ENCODE measurements around the gene PPP1R2. TPM values are rescaled to one million over a fixed set of nuclear protein-coding genes. Genes with fewer than 3 reads are reported as not detected.
"Not testable (repeated sequence)": the region's sequence is repeated elsewhere in the genome, so short reads cannot be mapped to it uniquely, and the experiment has no call there.

The PPP1R2 gene
- total RNA-seq: 100 to 1,000 TPM in 1 of 4 donors, 10 to 100 TPM in 3; 50.7 to 143 (median 59.4) TPM

DNA sequence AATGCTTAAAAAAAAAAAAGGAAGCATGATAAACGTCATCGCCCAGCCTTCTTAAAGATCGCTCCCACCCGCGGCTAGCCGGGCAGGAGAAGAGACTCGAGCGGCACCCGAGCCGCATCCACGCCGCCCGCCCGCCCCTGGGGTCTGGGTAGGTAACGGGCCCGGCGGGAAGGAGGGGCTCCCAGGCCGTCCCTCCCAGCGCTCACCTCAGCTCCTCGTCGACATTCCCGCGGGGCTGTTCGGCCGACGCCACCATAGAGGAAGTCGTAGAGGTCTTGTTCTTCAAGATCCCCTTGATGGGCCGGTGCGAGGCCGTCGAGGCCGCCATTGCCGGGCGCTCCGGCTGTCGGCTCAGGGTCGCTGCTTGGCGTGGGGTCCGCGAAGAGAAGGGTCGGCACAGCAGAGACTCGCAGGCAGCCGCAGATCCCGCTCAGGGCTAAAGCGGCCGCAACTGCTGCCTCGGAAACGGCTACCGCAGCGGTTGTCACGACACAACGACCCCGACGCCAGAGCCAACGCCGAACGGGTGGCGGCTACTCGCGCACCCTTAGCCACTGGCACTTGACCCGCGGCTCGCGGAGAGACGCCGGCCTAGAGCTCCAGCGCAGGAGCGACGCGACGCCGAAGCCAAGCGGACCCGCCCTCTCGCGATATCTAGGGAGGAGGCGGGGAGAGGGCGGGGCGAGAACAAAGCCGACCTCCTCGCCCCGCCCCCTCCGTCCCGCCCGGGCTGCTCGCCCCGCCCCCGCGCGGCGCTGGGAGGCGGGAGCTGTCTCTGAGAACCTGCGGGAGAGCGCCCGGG is at the start of gene PPP1R2:
TSS of gene PPP1R2 (minus strand) at position 628 of the 802 bp plus-strand sequence. CDS start at position 328, 300 bp downstream.
- TF ChIP-seq POLR2AphosphoS5 (IDR thresholded peaks at IDR 0.05): peak; percentile 99
- no peak for TF ChIP-seq EP300 (IDR thresholded peaks at IDR 0.05; ENCODE audit: low read depth)
- peak; percentile 97 for TF ChIP-seq POLR2A (IDR thresholded peaks at IDR 0.05)

DNA sequence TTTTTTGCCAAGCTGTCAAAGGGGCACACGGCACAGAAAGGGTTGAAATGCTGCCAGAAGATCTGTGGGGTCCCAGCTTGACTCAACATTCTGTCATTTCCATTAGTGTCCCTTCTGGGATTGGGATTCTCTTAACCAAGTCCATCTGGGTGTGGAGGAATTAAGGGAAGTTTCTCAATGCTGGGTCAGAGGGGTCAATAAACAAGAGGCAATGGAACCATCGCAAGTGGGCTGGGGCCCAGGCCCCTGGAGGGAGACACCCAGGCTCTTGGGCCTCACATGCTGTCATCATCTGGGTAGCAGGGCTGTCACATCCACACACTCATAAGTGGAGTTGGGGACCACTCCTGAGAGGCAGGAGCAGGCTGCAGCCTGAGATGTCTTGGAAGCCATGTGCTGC is 48.7 kb upstream of the PPP1R2 start:
- Histone ChIP-seq H3K4me3 (no peak overlapping the region), H3K9me3 (no peaks in the 10 kb centered on the region), H3K27ac (no peak overlapping the region), H3K4me1 (no peaks in the 10 kb centered on the region), H3K36me3 (no peaks in the 10 kb centered on the region), H3K27me3 (no peaks in the 10 kb centered on the region)
- in situ Hi-C loops (cut with MboI; ENCODE audit: low pct_ligation_motif_present in 1 of 4, low pct_unique_long_range_greater_than_20kb in 1 of 4, low sequenced_read_pairs in 3 of 4) (no loop called here), intact Hi-C loops (cut with DNase I; ENCODE audit: low total_unique reads) (no loop called here)
- WGBS, 2 donors (ENCODE audit: low coverage in 1 of 2): 75% methylated on average over 2 of the region's 2 CpGs; no CpG with 5 or more reads in 1 of the 2 donors
- no peak for DNase-seq
- TF ChIP-seq, protein P1, sequence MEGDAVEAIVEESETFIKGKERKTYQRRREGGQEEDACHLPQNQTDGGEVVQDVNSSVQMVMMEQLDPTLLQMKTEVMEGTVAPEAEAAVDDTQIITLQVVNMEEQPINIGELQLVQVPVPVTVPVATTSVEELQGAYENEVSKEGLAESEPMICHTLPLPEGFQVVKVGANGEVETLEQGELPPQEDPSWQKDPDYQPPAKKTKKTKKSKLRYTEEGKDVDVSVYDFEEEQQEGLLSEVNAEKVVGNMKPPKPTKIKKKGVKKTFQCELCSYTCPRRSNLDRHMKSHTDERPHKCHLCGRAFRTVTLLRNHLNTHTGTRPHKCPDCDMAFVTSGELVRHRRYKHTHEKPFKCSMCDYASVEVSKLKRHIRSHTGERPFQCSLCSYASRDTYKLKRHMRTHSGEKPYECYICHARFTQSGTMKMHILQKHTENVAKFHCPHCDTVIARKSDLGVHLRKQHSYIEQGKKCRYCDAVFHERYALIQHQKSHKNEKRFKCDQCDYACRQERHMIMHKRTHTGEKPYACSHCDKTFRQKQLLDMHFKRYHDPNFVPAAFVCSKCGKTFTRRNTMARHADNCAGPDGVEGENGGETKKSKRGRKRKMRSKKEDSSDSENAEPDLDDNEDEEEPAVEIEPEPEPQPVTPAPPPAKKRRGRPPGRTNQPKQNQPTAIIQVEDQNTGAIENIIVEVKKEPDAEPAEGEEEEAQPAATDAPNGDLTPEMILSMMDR (IDR thresholded peaks at IDR 0.05): no peak
- TF ChIP-seq POLR2AphosphoS5 (IDR thresholded peaks at IDR 0.05): no peak
- no peak for TF ChIP-seq EP300 (IDR thresholded peaks at IDR 0.05; ENCODE audit: low read depth)
- TF ChIP-seq POLR2A (IDR thresholded peaks at IDR 0.05): no peak

More for the DNA sequence above, at the start of gene PPP1R2:
- Histone ChIP-seq H3K4me3 (peak within 1 kb of the TSS; percentile 73 to 94 (median 82)), H3K36me3 (no peaks in the 10 kb centered on the region), H3K27me3 (no peaks in the 10 kb centered on the region), H3K9me3 (no peaks in the 10 kb centered on the region), H3K27ac (peak within 1 kb of the TSS; percentile 94 to 98 (median 96)), H3K4me1 (peaks cover 11 to 68% (median 41%) of the 10 kb centered on the region in 4 donors)
- in situ Hi-C loops (cut with MboI; ENCODE audit: low pct_ligation_motif_present in 1 of 4, low pct_unique_long_range_greater_than_20kb in 1 of 4, low sequenced_read_pairs in 3 of 4) (loop anchor here in 3 of 4 donors (25.0 kb wide), 2 partner anchors 856 to 881 kb away; partner anchors contain the start of genes FAM43A (in 2 of the 3) and LSG1 (in 1 of the 3)), intact Hi-C loops (cut with DNase I; ENCODE audit: low total_unique reads) (loop anchor here (5.0 to 10.0 kb wide), 2 partner anchors 101 to 858 kb away; partner anchors contain the start of genes ACAP2 and FAM43A)
- DNase-seq: peak; percentile 95
- WGBS, 2 donors (ENCODE audit: low coverage in 1 of 2): 1% methylated on average over 90 of the region's 95 CpGs; no CpG with 5 or more reads in 1 of the 2 donors

DNA sequence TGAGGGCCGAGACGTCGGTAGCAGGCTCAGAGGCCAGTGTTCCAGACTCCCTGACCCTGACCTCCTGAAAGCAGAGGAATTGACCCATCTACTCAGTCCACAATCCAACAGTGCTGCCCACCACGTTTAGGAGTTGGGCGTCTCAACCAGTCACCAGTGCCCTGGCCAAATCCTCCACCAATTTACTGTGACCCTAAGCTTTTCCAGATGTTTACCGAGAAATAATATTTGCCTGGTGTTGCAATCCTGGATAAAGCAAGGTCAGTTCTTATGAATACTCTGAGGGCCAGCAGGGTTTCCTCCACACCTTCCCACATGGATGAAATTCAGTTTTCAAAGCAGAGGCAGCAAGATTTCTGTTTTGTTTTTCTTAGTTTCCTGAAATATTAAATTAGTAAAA is 48.1 kb upstream of the PPP1R2 start:
- no peak overlapping the region for H3K27ac ChIP-seq

DNA sequence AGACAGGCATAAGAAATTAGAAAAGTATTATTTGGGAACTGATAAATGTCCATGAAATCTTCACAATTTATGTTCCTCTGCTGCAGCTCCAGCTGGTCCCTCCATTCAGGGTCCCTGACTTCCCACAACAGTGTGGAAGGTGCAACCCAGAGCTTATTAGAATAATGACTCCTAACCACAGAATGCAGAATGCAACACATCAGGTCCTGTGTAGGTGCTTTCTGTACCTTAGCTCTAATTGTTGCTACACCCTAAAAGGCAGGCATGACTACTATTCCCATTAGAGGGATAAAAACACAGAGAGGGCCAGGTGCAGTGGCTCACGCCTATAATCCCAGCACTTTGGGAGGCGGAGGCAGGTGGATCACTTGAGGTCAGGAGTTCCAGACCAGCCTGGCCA is 47.3 kb upstream of the PPP1R2 start:
- H3K27ac ChIP-seq; in situ Hi-C loops (cut with MboI; ENCODE audit: low pct_ligation_motif_present in 1 of 4, low pct_unique_long_range_greater_than_20kb in 1 of 4, low sequenced_read_pairs in 3 of 4); H3K9me3 ChIP-seq; H3K4me3 ChIP-seq; intact Hi-C loops (cut with DNase I; ENCODE audit: low total_unique reads); DNase-seq; H3K4me1 ChIP-seq; H3K36me3 ChIP-seq; H3K27me3 ChIP-seq: not testable (repeated sequence)
- 91% methylated on average over 2 of the region's 2 CpGs; no CpG with 5 or more reads in 1 of the 2 donors for WGBS, 2 donors (ENCODE audit: low coverage in 1 of 2)

More for the DNA sequence above, 48.1 kb upstream of the PPP1R2 start:
- Histone ChIP-seq H3K27me3 (no peaks in the 10 kb centered on the region), H3K9me3 (no peaks in the 10 kb centered on the region), H3K36me3 (no peaks in the 10 kb centered on the region), H3K4me3 (no peak overlapping the region), H3K4me1 (no peaks in the 10 kb centered on the region)
- in situ Hi-C loops (cut with MboI; ENCODE audit: low pct_ligation_motif_present in 1 of 4, low pct_unique_long_range_greater_than_20kb in 1 of 4, low sequenced_read_pairs in 3 of 4) (no loop called here), intact Hi-C loops (cut with DNase I; ENCODE audit: low total_unique reads) (no loop called here)
- 78% methylated on average over 6 of the region's 6 CpGs; no CpG with 5 or more reads in 1 of the 2 donors for WGBS, 2 donors (ENCODE audit: low coverage in 1 of 2)
- DNase-seq: no peak
- no peak for TF ChIP-seq EP300 (IDR thresholded peaks at IDR 0.05; ENCODE audit: low read depth)
- TF ChIP-seq POLR2A (IDR thresholded peaks at IDR 0.05): no peak
- TF ChIP-seq POLR2AphosphoS5 (IDR thresholded peaks at IDR 0.05): no peak
- TF ChIP-seq, protein P1 (IDR thresholded peaks at IDR 0.05): no peak

DNA sequence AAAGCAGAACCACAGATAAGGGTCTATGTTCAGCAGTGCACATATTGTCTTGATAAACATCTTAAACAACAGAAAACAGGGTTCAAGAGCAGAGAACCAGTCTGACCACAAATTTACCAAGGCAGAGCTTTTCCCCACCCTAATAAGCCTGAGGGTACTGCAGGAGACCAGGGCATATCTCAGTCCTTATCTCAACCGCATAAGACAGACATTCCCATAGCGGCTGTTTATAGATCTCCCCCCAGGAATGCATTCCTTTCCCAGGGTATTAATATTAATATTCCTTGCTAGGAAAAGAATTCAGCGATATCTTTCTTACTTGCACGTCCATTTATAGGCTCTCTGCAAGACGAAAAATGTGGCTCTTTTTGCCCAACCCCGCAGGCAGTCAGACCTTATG is 46.7 kb upstream of the PPP1R2 start:
- intact Hi-C loops (cut with DNase I; ENCODE audit: low total_unique reads); H3K4me3 ChIP-seq; in situ Hi-C loops (cut with MboI; ENCODE audit: low pct_ligation_motif_present in 1 of 4, low pct_unique_long_range_greater_than_20kb in 1 of 4, low sequenced_read_pairs in 3 of 4): not testable (repeated sequence)

More for the DNA sequence above, 46.7 kb upstream of the PPP1R2 start:
- H3K36me3 ChIP-seq, H3K27me3 ChIP-seq, H3K9me3 ChIP-seq, H3K4me1 ChIP-seq, H3K27ac ChIP-seq, DNase-seq: not testable (repeated sequence)
- 66 to 87% methylated on average over 4 to 6 of the region's 6 CpGs for WGBS, 2 donors (ENCODE audit: low coverage in 1 of 2)

All from transverse colon (tissue), 4 donors.